Stomach smooth muscle (tissue), 2 donors: ENCODE results near the gene RASSF3.

ENCODE experiments used
- H3K27ac ChIP-seq: one replicate; pipeline ENCODE4 v1.7.0; 2013; ENCODE audit warnings: mild to moderate bottlenecking, low read length, inconsistent platforms
- H3K27me3 ChIP-seq, 2 donors: one replicate each; pipeline ENCODE4 v1.7.0; 2013; ENCODE audit warnings: low read length in 2 of 2; ENCODE audit not compliant: insufficient read depth in 2 of 2, control insufficient read depth in 1 of 2
- H3K36me3 ChIP-seq, 2 donors: one replicate each; pipeline ENCODE4 v1.7.0; 2013; ENCODE audit warnings: low read length in 2 of 2; ENCODE audit not compliant: control insufficient read depth in 2 of 2, insufficient read depth in 2 of 2
- H3K4me1 ChIP-seq: one replicate; pipeline ENCODE4 v1.7.0; 2013; ENCODE audit warnings: low read length; ENCODE audit not compliant: control insufficient read depth, insufficient read depth
- H3K4me3 ChIP-seq, 2 donors: one replicate each; pipeline ENCODE4 v1.7.0; 2013; ENCODE audit warnings: low read length in 2 of 2
- H3K9ac ChIP-seq, 2 donors: one replicate each; pipeline ENCODE4 v1.7.0; 2013; ENCODE audit warnings: low read length in 2 of 2, mild to moderate bottlenecking in 1 of 2
- H3K9me3 ChIP-seq, 2 donors: one replicate each; pipeline ENCODE4 v1.7.0; 2013; ENCODE audit warnings: low read length in 2 of 2; ENCODE audit not compliant: control insufficient read depth in 2 of 2
- donor health status: healthy.
- donor health status: Pancreatic carcinoma.

Gene RASSF3

DNA sequence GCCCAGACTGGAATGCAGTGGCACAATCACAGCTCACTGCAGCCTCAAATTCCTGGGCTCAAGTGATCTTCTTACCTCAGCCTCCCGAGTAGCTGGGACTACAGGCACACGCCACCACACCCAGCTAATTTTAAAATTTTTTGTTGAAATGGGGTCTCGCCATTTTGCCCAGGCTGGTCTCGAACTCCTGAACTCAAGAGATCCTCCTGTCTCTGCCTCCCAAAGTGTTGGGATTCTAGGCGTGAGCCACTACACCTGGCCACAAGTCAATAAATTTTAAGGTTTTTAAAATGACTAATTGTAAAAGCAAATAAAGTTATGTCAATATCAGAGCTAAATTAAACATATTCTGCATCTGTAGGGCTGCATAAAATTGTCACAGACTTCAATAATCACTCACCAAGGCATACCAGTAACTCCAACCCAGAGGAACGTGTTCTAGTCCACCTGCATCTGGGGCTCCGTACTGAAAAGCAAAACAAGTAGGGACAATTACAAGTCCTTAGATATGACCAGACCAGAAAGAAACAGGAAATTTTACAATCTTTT lies 135.0 kb downstream of the RASSF3 start:
- Histone ChIP-seq H3K27ac (no peak overlapping the region), H3K4me3 (no peak overlapping the region), H3K4me1 (no peaks in the 10 kb centered on the region), H3K9ac (no peak overlapping the region), H3K36me3 (peaks cover 32 to 44% of the 10 kb centered on the region in 2 donors), H3K9me3 (no peaks in the 10 kb centered on the region), H3K27me3 (no peaks in the 10 kb centered on the region)

DNA sequence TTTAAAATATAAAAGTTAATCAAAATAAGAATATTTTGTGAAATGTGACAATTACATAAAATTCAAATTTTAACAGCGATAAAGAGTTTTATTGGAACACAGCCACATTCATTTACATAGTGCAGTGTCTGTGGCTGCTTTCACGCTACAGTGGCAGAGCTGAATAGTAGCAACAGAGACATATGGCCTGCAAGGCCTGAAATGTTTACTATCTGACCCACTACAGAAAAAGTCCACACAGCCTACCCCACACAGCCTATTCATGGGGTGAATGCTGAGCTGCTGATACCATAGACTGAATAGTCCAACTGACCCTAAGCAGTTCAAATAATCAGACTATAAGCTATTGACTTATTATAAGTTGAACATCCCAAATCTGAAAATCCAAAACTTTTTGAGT lies 135.7 kb downstream of the RASSF3 start:
- Histone ChIP-seq H3K27ac (no peak overlapping the region), H3K9me3 (no peaks in the 10 kb centered on the region), H3K27me3 (no peaks in the 10 kb centered on the region), H3K4me3 (no peak overlapping the region), H3K4me1 (no peaks in the 10 kb centered on the region), H3K36me3 (peaks cover 36 to 43% of the 10 kb centered on the region in 2 donors), H3K9ac (no peak overlapping the region)

DNA sequence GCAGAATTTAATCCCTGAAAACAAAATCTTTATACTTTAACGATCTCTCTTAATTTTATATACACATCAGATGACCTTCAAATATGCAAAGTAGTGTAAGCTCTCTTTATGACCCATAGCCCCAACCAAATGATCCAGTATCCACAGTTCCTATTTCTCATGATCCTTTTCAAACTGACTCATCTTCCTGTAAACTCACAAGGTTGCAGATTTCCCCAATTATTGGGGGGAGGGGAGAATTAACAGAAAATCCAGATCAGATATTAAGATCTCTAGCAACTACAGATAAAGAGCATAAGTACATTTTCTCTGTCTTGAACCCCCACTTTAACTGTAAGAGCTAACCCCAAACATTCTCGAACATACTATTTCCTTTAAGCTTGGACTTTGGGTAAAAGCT lies 136.4 kb downstream of the RASSF3 start:
- Histone ChIP-seq H3K36me3 (peaks cover 34 to 46% of the 10 kb centered on the region in 2 donors), H3K4me1 (no peaks in the 10 kb centered on the region), H3K4me3 (no peak overlapping the region), H3K27ac (no peak overlapping the region), H3K9ac (no peak overlapping the region), H3K9me3 (no peaks in the 10 kb centered on the region), H3K27me3 (no peaks in the 10 kb centered on the region)
